ENCODE results near the gene UNC119.

GRCh38 chr17:28538296-28538895, 14.0 kb downstream of the UNC119 start:
- TF ChIP-seq POLR2AphosphoS5 (IDR thresholded peaks at IDR 0.05; ENCODE audit: borderline replicate concordance, low read depth, low read length) (no peak), EZH2 (IDR thresholded peaks at IDR 0.05) (no peak)

Data from SK-N-MC (cell line).